Measurements from ENCODE around the gene MYCL.

Gene MYCL

DNA sequence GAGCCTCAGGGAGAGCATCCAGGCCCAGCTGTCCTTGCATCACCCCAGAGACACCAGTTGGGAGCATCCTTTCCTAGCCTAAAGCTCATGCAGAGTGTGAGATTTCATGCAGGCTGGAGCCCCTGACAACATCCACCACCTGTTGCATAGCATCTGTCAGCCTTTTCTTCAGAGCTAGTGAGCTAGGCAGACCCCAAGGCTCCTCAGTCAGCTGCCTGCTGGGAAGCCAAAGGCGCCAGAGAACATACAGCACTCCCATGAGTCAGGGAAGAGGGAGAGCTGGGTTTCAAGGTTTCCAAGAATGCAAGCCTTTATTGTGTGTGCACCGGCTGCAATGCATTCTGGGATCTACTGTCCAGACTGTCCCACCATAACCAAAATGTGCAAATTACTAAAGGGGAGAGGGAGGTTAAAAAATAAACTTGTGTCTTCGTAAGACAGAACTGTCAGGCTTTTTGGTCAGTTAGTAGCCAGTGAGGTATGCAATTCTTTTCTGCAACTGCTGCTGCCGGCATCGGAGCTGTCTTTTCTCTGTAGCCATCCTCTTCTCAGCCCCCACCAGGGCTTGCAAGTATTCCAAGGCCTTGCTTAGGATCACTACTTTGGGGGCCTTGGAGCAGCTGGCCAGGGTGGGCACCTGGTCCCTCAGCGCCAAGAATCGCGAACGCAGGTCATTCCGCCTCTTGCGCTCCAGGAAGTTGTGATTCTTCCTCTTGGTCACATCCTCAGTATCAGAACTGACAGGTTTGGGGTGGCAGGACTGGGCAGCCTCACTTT lies 4.6 kb downstream of the MYCL start:
- peaks cover 17% of the 10 kb centered on the region for H3K27me3 ChIP-seq (ENCODE audit: control insufficient read depth, insufficient read depth, low read length)
- H3K4me3 ChIP-seq (ENCODE audit: low read length): no peak overlapping the region
- H3K9me3 ChIP-seq (ENCODE audit: control insufficient read depth, low read length): no peaks in the 10 kb centered on the region
- H3K9ac ChIP-seq (ENCODE audit: low read length): no peak overlapping the region
- no peaks in the 10 kb centered on the region for H3K36me3 ChIP-seq (ENCODE audit: control insufficient read depth, insufficient read depth, low read length)
- peaks cover 45% of the 10 kb centered on the region for H3K4me1 ChIP-seq (ENCODE audit: control insufficient read depth, insufficient read depth, low read length)

DNA sequence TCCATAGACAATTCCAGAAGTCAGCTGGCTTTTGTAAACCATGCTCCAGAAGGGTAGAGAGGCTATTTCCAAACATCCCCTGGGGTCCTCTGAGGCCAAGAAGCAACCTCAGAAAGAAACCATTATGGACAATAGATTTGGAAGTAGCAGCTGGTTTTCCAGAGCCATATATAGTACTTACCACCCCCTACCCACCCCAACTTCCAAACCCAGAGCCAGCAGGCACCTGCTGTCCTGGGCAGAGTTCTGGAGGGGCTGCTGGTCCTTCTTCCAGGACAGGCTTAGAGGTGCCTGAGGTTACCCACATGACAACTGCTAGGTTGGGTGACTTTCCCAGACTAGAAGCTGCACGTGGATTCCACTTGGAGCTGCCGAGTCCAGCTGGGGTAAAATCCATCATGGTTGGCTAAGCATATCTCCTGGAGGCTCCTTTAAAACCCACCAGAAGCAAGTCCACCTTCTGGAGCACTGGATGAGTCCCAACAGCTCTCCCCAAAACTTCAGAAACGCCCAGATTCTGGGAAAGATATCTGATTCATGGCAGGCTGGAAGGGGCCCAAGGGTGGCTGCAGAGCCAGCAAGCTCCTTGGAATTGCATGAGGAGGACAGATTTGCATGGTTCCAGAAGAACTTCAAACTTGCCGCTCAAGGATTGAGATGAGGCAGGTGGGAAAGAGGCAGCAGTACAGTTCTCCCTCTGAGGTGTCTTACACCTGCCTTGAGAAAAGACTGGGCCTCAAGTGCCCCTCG lies 5.8 kb downstream of the MYCL start:
- H3K4me1 ChIP-seq (ENCODE audit: control insufficient read depth, insufficient read depth, low read length): peaks cover 55% of the 10 kb centered on the region
- peaks cover 14% of the 10 kb centered on the region for H3K27me3 ChIP-seq (ENCODE audit: control insufficient read depth, insufficient read depth, low read length)
- H3K36me3 ChIP-seq (ENCODE audit: control insufficient read depth, insufficient read depth, low read length): no peaks in the 10 kb centered on the region
- H3K9me3 ChIP-seq (ENCODE audit: control insufficient read depth, low read length): no peaks in the 10 kb centered on the region
- no peak overlapping the region for H3K4me3 ChIP-seq (ENCODE audit: low read length)
- no peak overlapping the region for H3K9ac ChIP-seq (ENCODE audit: low read length)

DNA sequence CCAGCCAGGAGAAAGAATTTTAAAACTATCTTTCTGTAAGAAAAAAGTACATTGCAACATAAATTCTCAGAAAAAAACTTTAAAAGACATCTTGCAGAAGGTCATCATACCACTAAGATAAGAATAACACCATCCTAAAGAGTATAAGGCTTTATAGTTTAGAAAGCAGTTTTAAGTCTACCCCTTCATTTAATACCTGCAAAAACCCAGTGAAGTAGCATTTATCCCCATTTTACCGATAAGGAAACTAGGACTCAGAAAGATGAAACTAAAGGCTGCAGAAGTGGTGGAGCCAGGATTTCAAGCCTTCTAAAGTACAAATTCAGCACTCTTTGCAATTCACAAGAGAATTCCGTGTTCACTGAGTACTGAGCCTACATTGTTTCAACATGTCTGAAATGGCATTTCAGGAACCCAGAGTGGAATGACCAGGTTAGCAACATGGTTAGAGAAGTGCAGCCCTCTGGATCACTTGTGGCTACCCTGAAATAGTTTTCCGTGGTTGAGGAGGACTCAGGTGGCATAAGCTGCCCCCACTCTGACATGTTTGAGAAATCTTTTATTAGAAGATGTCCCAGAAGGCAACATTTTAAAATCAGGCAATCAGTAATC lies 6.7 kb downstream of the MYCL start:
- H3K36me3 ChIP-seq (ENCODE audit: control insufficient read depth, insufficient read depth, low read length): no peaks in the 10 kb centered on the region
- H3K4me1 ChIP-seq (ENCODE audit: control insufficient read depth, insufficient read depth, low read length): peaks cover 47% of the 10 kb centered on the region
- no peak overlapping the region for H3K4me3 ChIP-seq (ENCODE audit: low read length)
- no peak overlapping the region for H3K9ac ChIP-seq (ENCODE audit: low read length)
- no peaks in the 10 kb centered on the region for H3K9me3 ChIP-seq (ENCODE audit: control insufficient read depth, low read length)
- peaks cover 5% of the 10 kb centered on the region for H3K27me3 ChIP-seq (ENCODE audit: control insufficient read depth, insufficient read depth, low read length)

DNA sequence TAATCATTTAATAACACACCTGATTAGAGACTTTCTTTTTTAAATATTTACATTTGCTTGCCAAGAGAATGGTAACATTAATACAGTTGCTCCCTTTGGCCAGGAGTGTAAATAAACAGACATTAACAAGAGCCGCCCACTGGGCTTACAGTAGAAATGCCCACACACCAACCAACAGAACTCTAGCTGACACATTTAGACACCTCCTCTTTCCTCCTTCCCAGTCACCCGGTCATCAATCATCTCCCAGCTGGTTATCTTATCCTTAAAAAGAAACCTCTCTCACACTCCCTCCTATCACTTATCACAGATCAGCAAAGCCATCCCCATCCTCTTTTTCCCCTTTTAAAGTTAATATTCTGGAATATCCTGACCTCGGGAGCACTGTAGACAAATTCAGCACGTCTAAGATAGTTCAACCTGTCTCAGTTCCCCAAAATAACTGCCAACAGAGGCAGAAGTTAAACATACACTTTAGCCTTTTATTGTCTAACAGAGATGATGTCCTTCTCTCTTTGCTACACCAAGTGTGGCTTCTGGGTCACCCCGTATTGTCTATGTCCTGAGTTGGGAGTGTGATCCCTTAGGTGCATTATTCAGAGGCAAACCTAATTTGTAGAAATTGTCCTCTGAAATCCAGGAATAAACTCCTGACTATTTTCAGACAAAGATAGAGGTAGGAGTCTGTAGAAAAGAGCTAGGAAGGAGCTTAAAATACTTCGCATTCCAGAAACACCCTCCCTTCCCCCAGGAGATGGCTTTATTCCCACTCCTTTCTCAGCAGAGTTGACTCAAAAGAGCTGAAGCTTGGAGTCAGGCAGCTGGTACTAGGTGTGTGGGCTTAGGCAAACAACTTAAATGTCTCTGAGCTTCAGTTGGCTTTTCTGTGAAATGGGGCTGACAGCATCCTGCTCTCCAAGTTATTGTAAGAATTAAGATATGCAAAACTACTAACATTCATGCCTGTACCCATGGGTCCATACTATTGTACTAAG lies 8.8 kb downstream of the MYCL start:
- Histone ChIP-seq H3K4me1 (ENCODE audit: control insufficient read depth, insufficient read depth, low read length) (peaks cover 26% of the 10 kb centered on the region), H3K27me3 (ENCODE audit: control insufficient read depth, insufficient read depth, low read length) (peaks cover 5% of the 10 kb centered on the region), H3K9ac (ENCODE audit: low read length) (no peak overlapping the region), H3K36me3 (ENCODE audit: control insufficient read depth, insufficient read depth, low read length) (no peaks in the 10 kb centered on the region), H3K9me3 (ENCODE audit: control insufficient read depth, low read length) (no peaks in the 10 kb centered on the region), H3K4me3 (ENCODE audit: low read length) (no peak overlapping the region)

DNA sequence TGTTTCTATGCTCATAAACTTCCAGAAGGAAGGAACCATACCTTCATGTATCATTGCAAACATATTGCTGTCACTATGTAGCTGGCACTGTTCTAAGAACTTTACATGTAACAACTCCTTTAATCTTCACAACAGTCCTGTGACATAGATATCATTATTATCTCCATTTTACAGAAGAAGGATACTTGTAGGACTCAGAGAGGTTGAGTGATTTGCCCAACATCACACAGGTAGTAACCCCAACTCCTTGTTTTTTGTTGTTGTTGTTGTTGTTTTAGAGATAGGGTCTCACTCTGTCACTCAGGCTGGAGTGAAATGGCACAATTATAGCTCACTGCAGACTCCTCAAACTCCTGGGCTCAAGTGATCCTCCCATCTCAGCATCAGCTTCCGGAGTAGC lies 10.8 kb downstream of the MYCL start:
- Histone ChIP-seq H3K9me3 (ENCODE audit: control insufficient read depth, low read length) (no peaks in the 10 kb centered on the region), H3K9ac (ENCODE audit: low read length) (no peak overlapping the region), H3K4me3 (ENCODE audit: low read length) (no peak overlapping the region), H3K4me1 (ENCODE audit: control insufficient read depth, insufficient read depth, low read length) (peaks cover 25% of the 10 kb centered on the region), H3K27me3 (ENCODE audit: control insufficient read depth, insufficient read depth, low read length) (peaks cover 6% of the 10 kb centered on the region), H3K36me3 (ENCODE audit: control insufficient read depth, insufficient read depth, low read length) (no peaks in the 10 kb centered on the region)

DNA sequence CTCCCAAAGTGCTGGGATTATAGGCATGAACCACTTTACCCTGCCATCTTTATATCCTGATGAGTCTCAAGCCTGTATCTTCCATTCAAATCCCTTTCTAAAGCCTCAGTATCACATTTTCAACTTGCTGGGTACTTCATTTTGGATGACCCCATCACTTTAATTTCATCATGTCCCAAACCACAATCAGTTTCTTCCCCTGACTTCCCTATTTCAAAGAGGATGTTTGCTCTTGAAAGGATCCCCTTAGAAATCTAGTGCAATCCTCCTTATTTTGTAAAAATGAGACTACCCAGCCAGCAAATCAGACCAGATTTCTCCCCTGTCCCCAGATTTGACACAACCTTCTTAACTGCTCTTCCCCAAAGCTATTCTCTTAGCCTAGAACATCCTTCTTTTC lies 11.4 kb downstream of the MYCL start:
- no peak overlapping the region for H3K9ac ChIP-seq (ENCODE audit: low read length)

DNA sequence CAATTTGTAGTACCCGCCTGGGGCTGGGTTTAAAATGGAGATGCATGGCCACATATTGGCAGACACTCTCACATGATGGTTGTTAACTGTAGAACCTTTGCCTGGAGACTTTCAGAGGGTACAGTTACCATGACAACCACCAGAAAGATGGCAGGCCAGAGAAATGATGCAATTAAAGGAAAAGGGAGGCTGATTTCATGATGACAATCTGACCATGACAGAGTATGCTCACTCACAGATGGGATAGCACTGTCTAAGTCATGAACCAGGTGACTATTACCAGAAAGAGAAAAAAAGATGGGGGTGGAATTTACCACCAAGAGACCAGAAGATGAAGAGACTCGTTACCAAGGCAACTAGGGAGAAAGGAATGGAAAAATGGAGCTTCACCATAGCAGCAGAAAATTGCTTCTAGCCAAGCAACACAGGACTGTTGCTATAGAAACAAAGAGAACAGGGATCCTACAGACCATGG lies 14.9 kb downstream of the MYCL start:
- no peak overlapping the region for H3K4me3 ChIP-seq (ENCODE audit: low read length)
- no peaks in the 10 kb centered on the region for H3K9me3 ChIP-seq (ENCODE audit: control insufficient read depth, low read length)
- peaks cover 6% of the 10 kb centered on the region for H3K27me3 ChIP-seq (ENCODE audit: control insufficient read depth, insufficient read depth, low read length)
- H3K4me1 ChIP-seq (ENCODE audit: control insufficient read depth, insufficient read depth, low read length): peaks cover 15% of the 10 kb centered on the region
- H3K36me3 ChIP-seq (ENCODE audit: control insufficient read depth, insufficient read depth, low read length): no peaks in the 10 kb centered on the region
- H3K9ac ChIP-seq (ENCODE audit: low read length): no peak overlapping the region

More for the DNA sequence above, 11.4 kb downstream of the MYCL start:
- Histone ChIP-seq H3K4me3 (ENCODE audit: low read length) (no peak overlapping the region), H3K9me3 (ENCODE audit: control insufficient read depth, low read length) (no peaks in the 10 kb centered on the region), H3K27me3 (ENCODE audit: control insufficient read depth, insufficient read depth, low read length) (peaks cover 6% of the 10 kb centered on the region), H3K4me1 (ENCODE audit: control insufficient read depth, insufficient read depth, low read length) (peaks cover 25% of the 10 kb centered on the region), H3K36me3 (ENCODE audit: control insufficient read depth, insufficient read depth, low read length) (no peaks in the 10 kb centered on the region)

DNA sequence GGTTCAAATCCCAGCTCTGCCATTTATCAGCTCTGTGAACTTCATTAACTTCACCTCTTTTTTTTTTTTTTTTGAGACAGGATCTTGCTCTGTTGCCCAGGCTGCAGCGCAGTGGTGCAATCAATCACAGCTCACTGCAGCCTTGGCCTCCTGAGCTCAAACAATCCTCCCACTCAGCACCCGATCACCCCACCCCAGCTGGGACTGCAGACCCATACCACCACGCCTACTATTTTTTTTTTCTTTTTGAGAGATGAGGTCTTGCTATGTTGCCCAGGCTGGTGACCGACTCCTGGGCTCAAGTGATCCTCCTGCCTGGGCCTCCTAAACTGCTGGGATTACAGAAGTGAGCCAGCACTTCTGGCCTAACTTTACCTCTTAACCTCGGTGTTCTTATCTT lies 16.2 kb downstream of the MYCL start:
- no peaks in the 10 kb centered on the region for H3K9me3 ChIP-seq (ENCODE audit: control insufficient read depth, low read length)
- H3K36me3 ChIP-seq (ENCODE audit: control insufficient read depth, insufficient read depth, low read length): no peaks in the 10 kb centered on the region
- H3K4me1 ChIP-seq (ENCODE audit: control insufficient read depth, insufficient read depth, low read length): peaks cover 7% of the 10 kb centered on the region
- no peak overlapping the region for H3K9ac ChIP-seq (ENCODE audit: low read length)
- no peak overlapping the region for H3K4me3 ChIP-seq (ENCODE audit: low read length)
- peaks cover 6% of the 10 kb centered on the region for H3K27me3 ChIP-seq (ENCODE audit: control insufficient read depth, insufficient read depth, low read length)

DNA sequence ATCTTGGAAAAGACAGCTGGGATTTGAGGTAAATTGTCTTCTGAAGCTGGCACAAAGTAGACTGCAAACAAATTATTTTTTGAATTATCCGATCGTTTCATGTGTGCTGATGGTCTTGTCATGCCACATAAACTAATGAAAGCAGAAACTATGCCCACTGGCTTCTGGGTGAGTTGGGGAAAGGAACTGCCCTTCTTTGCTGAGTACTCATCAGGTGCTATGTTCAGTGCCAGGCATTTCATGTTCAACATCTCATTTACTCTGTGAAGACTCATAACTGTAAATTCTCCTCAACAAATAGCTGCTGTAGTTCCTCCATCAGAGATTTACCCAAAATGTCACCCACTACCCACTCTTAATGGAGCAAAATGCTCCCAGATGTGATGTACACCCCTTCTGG lies 19.6 kb downstream of the MYCL start:
- Histone ChIP-seq H3K27me3 (ENCODE audit: control insufficient read depth, insufficient read depth, low read length) (no peaks in the 10 kb centered on the region), H3K4me1 (ENCODE audit: control insufficient read depth, insufficient read depth, low read length) (peaks cover 7% of the 10 kb centered on the region), H3K9me3 (ENCODE audit: control insufficient read depth, low read length) (no peaks in the 10 kb centered on the region), H3K9ac (ENCODE audit: low read length) (peak overlapping the region; percentile 54), H3K4me3 (ENCODE audit: low read length) (peak overlapping the region; percentile 93), H3K36me3 (ENCODE audit: control insufficient read depth, insufficient read depth, low read length) (no peaks in the 10 kb centered on the region)

DNA sequence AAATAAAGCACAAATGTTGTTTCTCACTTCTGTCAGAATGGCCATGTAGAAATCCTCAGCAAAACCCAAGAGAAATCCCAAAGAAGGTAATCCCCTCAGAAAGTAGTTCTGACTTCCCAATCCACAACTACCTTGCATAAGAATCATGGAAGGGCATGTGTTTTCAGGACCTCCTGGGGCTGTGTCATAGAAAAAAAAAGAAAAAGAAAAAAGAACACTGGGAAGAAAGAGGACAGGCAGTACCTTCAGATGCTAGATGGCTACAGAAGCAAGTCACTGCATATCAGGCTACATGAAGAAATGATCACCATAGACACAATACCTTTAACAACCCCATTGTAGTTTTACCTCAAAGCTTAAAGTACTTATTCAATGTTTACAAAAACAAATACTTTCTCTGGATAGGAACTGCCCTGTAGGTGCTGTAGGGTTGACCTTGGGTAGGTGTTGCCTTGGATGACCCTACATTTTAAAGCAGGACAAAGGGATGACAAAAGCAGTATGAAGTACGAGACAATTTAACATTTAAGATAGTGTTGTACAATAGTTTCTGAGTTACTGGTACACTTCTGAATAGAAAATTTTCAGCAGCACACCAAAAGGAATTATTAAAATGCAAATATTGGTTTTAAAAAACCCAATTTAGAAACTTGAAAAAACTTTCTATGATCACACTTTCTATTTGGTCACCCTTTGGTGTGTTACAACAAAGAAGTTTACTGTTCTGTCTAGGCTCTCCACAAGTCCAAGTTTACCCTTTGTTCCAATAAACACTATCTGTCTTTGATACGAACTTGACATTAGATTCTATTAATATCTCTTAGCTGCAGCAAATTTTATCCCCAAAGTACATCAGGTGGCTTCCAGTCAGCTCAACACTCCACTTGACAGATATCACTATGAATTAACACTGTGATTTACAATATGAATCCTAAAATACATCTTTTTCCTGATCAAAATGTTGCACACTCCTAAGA lies 23.4 kb downstream of the MYCL start:
- no peak overlapping the region for H3K9ac ChIP-seq (ENCODE audit: low read length)
- H3K4me3 ChIP-seq (ENCODE audit: low read length): no peak overlapping the region
- peaks cover 7% of the 10 kb centered on the region for H3K4me1 ChIP-seq (ENCODE audit: control insufficient read depth, insufficient read depth, low read length)
- H3K36me3 ChIP-seq (ENCODE audit: control insufficient read depth, insufficient read depth, low read length): no peaks in the 10 kb centered on the region
- H3K9me3 ChIP-seq (ENCODE audit: control insufficient read depth, low read length): no peaks in the 10 kb centered on the region
- no peaks in the 10 kb centered on the region for H3K27me3 ChIP-seq (ENCODE audit: control insufficient read depth, insufficient read depth, low read length)

All from mucosa of stomach (tissue), 1 donor.